ENCODE results near the gene GRIK2.

GRCh38 chr6:101404775-101405174 is 11.3 kb downstream of the GRIK2 start:
- TF ChIP-seq POLR2A (IDR thresholded peaks at IDR 0.05) (no peak), CTCF (IDR thresholded peaks at IDR 0.05) (no peak)

Data from adrenal gland (tissue), 5 donors.